A549 (cell line): ENCODE measurements around the gene DNAH1. TPM values are rescaled to one million over a fixed set of nuclear protein-coding genes. Genes with fewer than 3 reads are reported as not detected.

Experiments used
- ATAC-seq, 2 experiments: fragments of 200-7000 bp in 1 of 2; fragments of >200 bp in 1 of 2; cut with Nextera tagmentation in 1 of 2; cut with Tn5 transposase in 1 of 2; 3 replicates each; pipeline versions ENCODE4 v1.8.0 to v1.9.1; 2018 to 2020; ENCODE audit warnings: mild to moderate bottlenecking in 1 of 2, moderate library complexity in 1 of 2
- CTCF ChIA-PET: fragments of 300-600 bp; sonication (Branson Sonifier 250); formaldehyde crosslinking; extraction: SDS; loops from one replicate; lab custom pipeline; 2021; ENCODE audit warnings: antibody characterized with exemption, inconsistent platforms; lab: Yijun Ruan, JAX
- POLR2A ChIA-PET: fragments of 350-600 bp; formaldehyde crosslinking; extraction: SDS; loops from one replicate; lab custom pipeline; 2021; ENCODE audit warnings: antibody characterized with exemption, inconsistent platforms; lab: Yijun Ruan, JAX
- DNase-seq, 2 experiments: peaks; one replicate each; pipeline versions ENCODE4 v3.0.0 to v3.0.0-alpha.2; 2011 to 2016; ENCODE audit warnings: low read depth in 1 of 2, low spot score in 1 of 2
- FAIRE-seq: peaks from 2 replicates; lab custom pipeline; 2011; peaks lifted over from hg19 to GRCh38; lab: Jason Lieb, UNC
- H3K27ac ChIP-seq, 2 experiments: fragments of >200 bp; sonication (Bioruptor Twin); formaldehyde crosslinking; 3 replicates each; pipeline ENCODE4 v1.5.1; 2016 to 2017
- H3K4me1 ChIP-seq: fragments of >200 bp; sonication (Bioruptor Twin); formaldehyde crosslinking; 3 replicates; pipeline ENCODE4 v1.6.1; 2016
- H3K4me2 ChIP-seq: fragments of >200 bp; sonication (Bioruptor Twin); formaldehyde crosslinking; 3 replicates; pipeline ENCODE4 v1.6.1; 2016
- H3K4me3 ChIP-seq: fragments of >200 bp; sonication (Bioruptor Twin); formaldehyde crosslinking; 3 replicates; pipeline ENCODE4 v1.5.1; 2016
- H3K9me3 ChIP-seq: fragments of >200 bp; sonication (Bioruptor Twin); formaldehyde crosslinking; 3 replicates; pipeline ENCODE4 v1.6.1; 2016
- BHLHE40 ChIP-seq: IDR thresholded peaks from 2 replicates; pipeline ENCODE4 v1.6.1; 2012; ENCODE audit warnings: low read depth, low read length, inconsistent platforms
- CTCF ChIP-seq: fragments of >200 bp; sonication (Bioruptor Twin); formaldehyde crosslinking; IDR thresholded peaks from 3 replicates; pipeline ENCODE4 v1.5.1; 2016
- EHMT2 ChIP-seq: fragments of 200-600 bp; sonication (generic); IDR thresholded peaks from 2 replicates; pipeline ENCODE4 v1.6.1; 2016; ENCODE audit warnings: antibody characterized with exemption, low read depth, mild to moderate bottlenecking, moderate library complexity
- EP300 ChIP-seq, 2 experiments: fragments of >200 bp; sonication (Bioruptor Twin); formaldehyde crosslinking; IDR thresholded peaks; 2 replicates in 1 of 2; 3 replicates in 1 of 2; pipeline ENCODE4 v1.6.1; 2016 to 2017
- FOSB ChIP-seq: fragments of 250-450 bp; sonication (Bioruptor Pico); IDR thresholded peaks from 2 replicates; pipeline ENCODE4 v1.5.0; 2020; ENCODE audit warnings: mild to moderate bottlenecking, moderate library complexity
- FOSL2 ChIP-seq, 2 experiments: fragments of 450-650 bp in 1 of 2; fragments of >200 bp in 1 of 2; sonication (Bioruptor Twin) in 1 of 2; formaldehyde crosslinking; IDR thresholded peaks; 2 replicates each; pipeline versions ENCODE4 v1.5.0 to v1.6.1; 2016 to 2020; ENCODE audit warnings: mild to moderate bottlenecking in 1 of 2, moderate library complexity in 1 of 2
- HEYL ChIP-seq: fragments of 250-450 bp; sonication (Bioruptor Pico); IDR thresholded peaks from 2 replicates; pipeline ENCODE4 v1.8.0; 2021; ENCODE audit warnings: mild to moderate bottlenecking, moderate library complexity
- HOXA7 ChIP-seq: fragments of 250-450 bp; sonication (Bioruptor Pico); IDR thresholded peaks from 2 replicates; pipeline ENCODE4 v1.5.0; 2020; ENCODE audit warnings: mild to moderate bottlenecking, moderate library complexity
- JUN ChIP-seq, 2 experiments: fragments of >200 bp; sonication (Bioruptor Twin); formaldehyde crosslinking; IDR thresholded peaks; 2 replicates in 1 of 2; 3 replicates in 1 of 2; pipeline ENCODE4 v1.6.1; 2016 to 2017
- MAFK ChIP-seq: fragments of 450-650 bp; IDR thresholded peaks from 2 replicates; pipeline ENCODE4 v1.6.1; 2014; ENCODE audit not compliant: partially characterized antibody
- NFE2L2 ChIP-seq: fragments of 150-350 bp; conservative IDR thresholded peaks from 2 replicates; pipeline ENCODE4 v1.6.1; 2014; ENCODE audit warnings: low read length
- PBX3 ChIP-seq: IDR thresholded peaks from 2 replicates; pipeline ENCODE4 v1.6.1; 2012
- POLR2AphosphoS2 ChIP-seq: conservative IDR thresholded peaks from 2 replicates; pipeline ENCODE4 v1.6.1; 2012; ENCODE audit warnings: low read length, improper control_type of control experiment, inconsistent platforms
- RARB ChIP-seq: fragments of 250-450 bp; sonication (Bioruptor Pico); IDR thresholded peaks from 2 replicates; pipeline ENCODE4 v1.8.0; 2021; ENCODE audit warnings: mild to moderate bottlenecking, moderate library complexity
- USF2 ChIP-seq: fragments of 450-650 bp; IDR thresholded peaks from 2 replicates; pipeline ENCODE4 v1.6.1; 2014; ENCODE audit warnings: antibody characterized with exemption
- WGBS: methylation state at CpG from one replicate; pipeline ENCODE4 v1.1.6; 2017; ENCODE audit errors: missing lambda C conversion rate; 5-methylcytosine and 5-hydroxymethylcytosine counted together
- polyA plus RNA-seq, 4 experiments: library from polyadenylated mRNA; depleted of rRNA in 3 of 4; stranded (reverse); fragments of >200 nt; fragmentation: RNase III in 1 of 4; extraction: RNeasy Plus Mini Kit Qiagen cat#74134 plus additional on column Dnase treatment in 1 of 4; gene quantifications; 2 replicates in 3 of 4; 3 replicates in 1 of 4; pipeline ENCODE4 v1.2.3, GENCODE V29; 2011 to 2017

The DNAH1 gene
- polyA plus RNA-seq, 2 of the 4 experiments (the other 2 are of a cell fraction): 0.65 to 1.6 TPM

GRCh38 chr3:52343946-52344600 is 28.0 kb downstream of the DNAH1 start:
- POLR2A ChIA-PET: no interaction called here
- FAIRE-seq: no peak

GRCh38 chr3:52345521-52346109 is 29.5 kb downstream of the DNAH1 start:
- CTCF ChIA-PET: interaction anchor here (0.9 to 16.4 kb wide), 3 partner anchors 52 to 344 kb away, joined by 3 to 311 read pairs (median 6); partner anchors contain the start of gene GLYCTK
- 70% methylated on average over 6 of the region's 9 CpGs for WGBS
- FAIRE-seq: no peak

More at GRCh38 chr3:52343946-52344600, 28.0 kb downstream of the DNAH1 start:
- Histone ChIP-seq H3K4me2 (no peak overlapping the region), H3K4me3 (no peak overlapping the region), H3K4me1 (no peaks in the 10 kb centered on the region), H3K9me3 (no peaks in the 10 kb centered on the region)
- WGBS: 85% methylated on average over 9 of the region's 11 CpGs
- DNase-seq: no peak
- no peak for ATAC-seq
- CTCF ChIA-PET: interaction anchor here (1.4 to 16.4 kb wide), 2 partner anchors 14 to 51 kb away, joined by 3 to 311 read pairs; partner anchors contain the start of gene GLYCTK
- no peak for TF ChIP-seq BHLHE40
- TF ChIP-seq, all 56 proteins: peak for 0
- no peak overlapping the region for H3K27ac ChIP-seq

More at GRCh38 chr3:52345521-52346109, 29.5 kb downstream of the DNAH1 start:
- POLR2A ChIA-PET: no interaction called here
- TF ChIP-seq FOSB (CRISPR knock-in tag): no peak
- no peak for TF ChIP-seq HOXA7 (CRISPR knock-in tag)
- no peak for TF ChIP-seq BHLHE40
- no peak for TF ChIP-seq FOSL2 (IDR thresholded peaks at IDR 0.05)
- no peak for TF ChIP-seq FOSL2 (CRISPR knock-in tag; IDR thresholded peaks at IDR 0.05)
- no peak for TF ChIP-seq JUN (IDR thresholded peaks at IDR 0.05)
- no peak for TF ChIP-seq MAFK
- no peak for TF ChIP-seq USF2
- TF ChIP-seq CTCF: no peak
- no peak for TF ChIP-seq EHMT2
- TF ChIP-seq PBX3: no peak
- TF ChIP-seq POLR2AphosphoS2: no peak
- no peak for TF ChIP-seq NFE2L2
- TF ChIP-seq EP300 (IDR thresholded peaks at IDR 0.05): no peak
- TF ChIP-seq HEYL (CRISPR knock-in tag): no peak
- no peak for TF ChIP-seq RARB
- no peak for DNase-seq
- no peak overlapping the region for H3K4me2 ChIP-seq
- H3K9me3 ChIP-seq: no peaks in the 10 kb centered on the region
- ATAC-seq: no peak
- H3K27ac ChIP-seq: no peak overlapping the region
- H3K4me1 ChIP-seq: no peaks in the 10 kb centered on the region
- H3K4me3 ChIP-seq: no peak overlapping the region
